Measurements from ENCODE around the gene HKDC1.

The HKDC1 gene

GRCh38 chr10:69268761-69269416 lies 48.8 kb downstream of the HKDC1 start:
- H3K27me3 ChIP-seq (ENCODE audit: low read length) = no peaks in the 10 kb centered on the region
- H2AFZ ChIP-seq (ENCODE audit: low read depth, low read length, severe bottlenecking) = no peak overlapping the region
- H3K27ac ChIP-seq (ENCODE audit: low read depth, low read length) = no peak overlapping the region
- no peaks in the 10 kb centered on the region for H4K20me1 ChIP-seq (ENCODE audit: low read depth, low read length)
- H3K4me3 ChIP-seq (ENCODE audit: insufficient read depth, low read length, poor library complexity, severe bottlenecking) = no peak overlapping the region
- no peak for TF ChIP-seq CTCF (IDR thresholded peaks at IDR 0.05; ENCODE audit: insufficient read depth, low read length, poor library complexity, severe bottlenecking)
- no peak for TF ChIP-seq EZH2phosphoT487 (conservative IDR thresholded peaks at IDR 0.05; ENCODE audit: low read length)
- no peaks in the 10 kb centered on the region for H3K9me3 ChIP-seq (ENCODE audit: insufficient read depth, low read length)
- no peaks in the 10 kb centered on the region for H3F3A ChIP-seq (ENCODE audit: insufficient read depth)
- no peak overlapping the region for H3K4me2 ChIP-seq (ENCODE audit: low read depth, low read length, poor library complexity, severe bottlenecking)
- H3K79me2 ChIP-seq (ENCODE audit: insufficient read depth, low read length) = no peaks in the 10 kb centered on the region
- H3K9me2 ChIP-seq (replicated peaks; ENCODE audit: insufficient read depth, low read length) = no peaks in the 10 kb centered on the region
- H3K9ac ChIP-seq (ENCODE audit: low read length) = no peak overlapping the region
- no peaks in the 10 kb centered on the region for H3K36me3 ChIP-seq (ENCODE audit: low read length)

- no peaks in the 10 kb centered on the region for H3K9me3 ChIP-seq (ENCODE audit: insufficient read depth, low read length)
Observed at GRCh38 chr10:69269761-69270160, 49.6 kb downstream of the HKDC1 start.

GRCh38 chr10:69270990-69271389 lies 50.9 kb downstream of the HKDC1 start:
- Histone ChIP-seq H3K27ac (ENCODE audit: low read depth, low read length) (no peak overlapping the region), H3K27me3 (ENCODE audit: low read length) (no peaks in the 10 kb centered on the region), H3K79me2 (ENCODE audit: insufficient read depth, low read length) (no peaks in the 10 kb centered on the region), H2AFZ (ENCODE audit: low read depth, low read length, severe bottlenecking) (no peak overlapping the region), H3F3A (ENCODE audit: insufficient read depth) (no peaks in the 10 kb centered on the region), H3K9ac (ENCODE audit: low read length) (no peak overlapping the region), H4K20me1 (ENCODE audit: low read depth, low read length) (no peaks in the 10 kb centered on the region), H3K36me3 (ENCODE audit: low read length) (no peaks in the 10 kb centered on the region), H3K9me2 (replicated peaks; ENCODE audit: insufficient read depth, low read length) (no peaks in the 10 kb centered on the region), H3K4me3 (ENCODE audit: insufficient read depth, low read length, poor library complexity, severe bottlenecking) (no peak overlapping the region), H3K4me2 (ENCODE audit: low read depth, low read length, poor library complexity, severe bottlenecking) (no peak overlapping the region), H3K9me3 (ENCODE audit: insufficient read depth, low read length) (no peaks in the 10 kb centered on the region)
- TF ChIP-seq CTCF (IDR thresholded peaks at IDR 0.05; ENCODE audit: insufficient read depth, low read length, poor library complexity, severe bottlenecking) = no peak
- TF ChIP-seq EZH2phosphoT487 (conservative IDR thresholded peaks at IDR 0.05; ENCODE audit: low read length) = no peak

More at GRCh38 chr10:69269761-69270160, 49.6 kb downstream of the HKDC1 start:
- no peak overlapping the region for H3K4me2 ChIP-seq (ENCODE audit: low read depth, low read length, poor library complexity, severe bottlenecking)
- no peaks in the 10 kb centered on the region for H3F3A ChIP-seq (ENCODE audit: insufficient read depth)
- H3K27me3 ChIP-seq (ENCODE audit: low read length) = no peaks in the 10 kb centered on the region
- no peak overlapping the region for H2AFZ ChIP-seq (ENCODE audit: low read depth, low read length, severe bottlenecking)
- no peaks in the 10 kb centered on the region for H3K9me2 ChIP-seq (replicated peaks; ENCODE audit: insufficient read depth, low read length)
- H3K4me3 ChIP-seq (ENCODE audit: insufficient read depth, low read length, poor library complexity, severe bottlenecking) = no peak overlapping the region
- H3K79me2 ChIP-seq (ENCODE audit: insufficient read depth, low read length) = no peaks in the 10 kb centered on the region
- TF ChIP-seq EZH2phosphoT487 (conservative IDR thresholded peaks at IDR 0.05; ENCODE audit: low read length) = no peak
- H4K20me1 ChIP-seq (ENCODE audit: low read depth, low read length) = no peaks in the 10 kb centered on the region
- no peak overlapping the region for H3K27ac ChIP-seq (ENCODE audit: low read depth, low read length)
- no peaks in the 10 kb centered on the region for H3K36me3 ChIP-seq (ENCODE audit: low read length)
- no peak overlapping the region for H3K9ac ChIP-seq (ENCODE audit: low read length)

GRCh38 chr10:69272624-69273023 lies 52.5 kb downstream of the HKDC1 start:
- Histone ChIP-seq H3F3A (ENCODE audit: insufficient read depth) (no peaks in the 10 kb centered on the region), H2AFZ (ENCODE audit: low read depth, low read length, severe bottlenecking) (no peak overlapping the region), H3K4me3 (ENCODE audit: insufficient read depth, low read length, poor library complexity, severe bottlenecking) (no peak overlapping the region), H4K20me1 (ENCODE audit: low read depth, low read length) (no peaks in the 10 kb centered on the region), H3K9me2 (replicated peaks; ENCODE audit: insufficient read depth, low read length) (no peaks in the 10 kb centered on the region), H3K36me3 (ENCODE audit: low read length) (no peaks in the 10 kb centered on the region), H3K9ac (ENCODE audit: low read length) (no peak overlapping the region), H3K79me2 (ENCODE audit: insufficient read depth, low read length) (no peaks in the 10 kb centered on the region), H3K4me2 (ENCODE audit: low read depth, low read length, poor library complexity, severe bottlenecking) (no peak overlapping the region), H3K27me3 (ENCODE audit: low read length) (no peaks in the 10 kb centered on the region), H3K9me3 (ENCODE audit: insufficient read depth, low read length) (no peaks in the 10 kb centered on the region), H3K27ac (ENCODE audit: low read depth, low read length) (no peak overlapping the region)
- TF ChIP-seq EZH2phosphoT487 (conservative IDR thresholded peaks at IDR 0.05; ENCODE audit: low read length) = no peak
- TF ChIP-seq CTCF (IDR thresholded peaks at IDR 0.05; ENCODE audit: insufficient read depth, low read length, poor library complexity, severe bottlenecking) = no peak
